Activated CD4-positive, alpha-beta T cell treated with anti-CD3 and anti-CD28 coated beads for 4 hours (primary cell): ENCODE measurements around the gene MEPCE.
"Not testable (repeated sequence)": the region's sequence is repeated elsewhere in the genome, so short reads cannot be mapped to it uniquely, and the experiment has no call there.

ENCODE experiments used
- DNase-seq, 2 donors: peaks; one replicate each; pipeline ENCODE4 v3.0.0-alpha.2; 2020

MEPCE gene

GRCh38 chr7:100429637-100430492, at the start of gene MEPCE:
MEPCE (plus strand) TSS chr7:100429831; CDS start chr7:100430019, 188 bp downstream.
- peak; percentile 96 for DNase-seq

- no peak for DNase-seq
Measured at GRCh38 chr7:100380196-100380595, 49.4 kb upstream of the MEPCE start.

GRCh38 chr7:100381531-100382233, 47.9 kb upstream of the MEPCE start:
- not testable (repeated sequence) for DNase-seq

GRCh38 chr7:100382234-100382853, 47.3 kb upstream of the MEPCE start:
- not testable (repeated sequence) for DNase-seq

- DNase-seq = no peak
Measured at GRCh38 chr7:100384628-100385294, 44.9 kb upstream of the MEPCE start.

GRCh38 chr7:100386940-100387339, 42.7 kb upstream of the MEPCE start:
- no peak for DNase-seq

GRCh38 chr7:100387695-100388094, 41.9 kb upstream of the MEPCE start:
- no peak for DNase-seq

- no peak for DNase-seq
Measured at GRCh38 chr7:100389437-100390088, 40.1 kb upstream of the MEPCE start.

GRCh38 chr7:100390286-100391009, 39.2 kb upstream of the MEPCE start:
- no peak for DNase-seq

GRCh38 chr7:100393233-100393905, 36.3 kb upstream of the MEPCE start:
- no peak for DNase-seq

- DNase-seq = no peak
Measured at GRCh38 chr7:100394077-100394476, 35.6 kb upstream of the MEPCE start.

- peak; percentile 22 to 34 for DNase-seq
Measured at GRCh38 chr7:100396421-100396982, 33.1 kb upstream of the MEPCE start.

GRCh38 chr7:100397315-100398081, 32.1 kb upstream of the MEPCE start:
- no peak for DNase-seq

- no peak for DNase-seq
Measured at GRCh38 chr7:100398239-100398638, 31.4 kb upstream of the MEPCE start.

GRCh38 chr7:100400041-100400440, 29.6 kb upstream of the MEPCE start:
- DNase-seq = no peak

- DNase-seq = no peak
Measured at GRCh38 chr7:100400656-100401055, 29.0 kb upstream of the MEPCE start.

- no peak for DNase-seq
Measured at GRCh38 chr7:100401811-100402210, 27.8 kb upstream of the MEPCE start.

- DNase-seq = no peak
Measured at GRCh38 chr7:100402241-100402640, 27.4 kb upstream of the MEPCE start.

GRCh38 chr7:100406767-100407166, 22.9 kb upstream of the MEPCE start:
- no peak for DNase-seq
